ENCODE data around the gene EDDM13. TPM values are rescaled to one million over a fixed set of nuclear protein-coding genes. Genes with fewer than 3 reads are reported as not detected.
"Not testable (repeated sequence)": the region's sequence is repeated elsewhere in the genome, so short reads cannot be mapped to it uniquely, and the experiment has no call there.

EDDM13 gene
- total RNA-seq, 1 experiment from 2014 or later: not detected

DNA sequence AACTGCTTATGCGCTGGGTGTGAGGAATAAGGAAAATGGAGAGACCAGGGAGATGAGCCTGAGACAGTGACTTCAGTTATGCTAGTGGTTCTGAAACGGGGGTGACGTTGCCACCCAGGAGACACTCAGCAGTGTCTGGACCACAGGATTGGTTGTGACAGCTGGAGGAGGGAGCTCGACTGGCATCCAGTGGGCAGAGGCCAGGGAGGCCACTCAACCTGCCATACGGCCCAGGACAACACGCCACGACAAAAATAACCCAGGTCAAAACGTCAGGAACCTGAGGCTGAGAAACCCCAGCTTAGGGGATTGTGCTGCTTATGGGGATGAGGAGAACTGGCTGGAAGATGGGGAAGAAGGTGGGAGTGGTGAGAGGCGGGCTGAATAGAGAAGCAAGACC, 31.7 kb downstream of the EDDM13 start:
- H3K4me1 ChIP-seq (replicated peaks): no peaks in the 10 kb centered on the region
- no peaks in the 10 kb centered on the region for H3K36me3 ChIP-seq
- H3K9me3 ChIP-seq (replicated peaks): no peaks in the 10 kb centered on the region
- no peak for DNase-seq (ENCODE audit: low read depth in 1 of 2, low spot score in 2 of 2)
- no peaks in the 10 kb centered on the region for H3K27me3 ChIP-seq (replicated peaks)
- no peak overlapping the region for H3K27ac ChIP-seq
- H3K4me3 ChIP-seq: no peak overlapping the region

DNA sequence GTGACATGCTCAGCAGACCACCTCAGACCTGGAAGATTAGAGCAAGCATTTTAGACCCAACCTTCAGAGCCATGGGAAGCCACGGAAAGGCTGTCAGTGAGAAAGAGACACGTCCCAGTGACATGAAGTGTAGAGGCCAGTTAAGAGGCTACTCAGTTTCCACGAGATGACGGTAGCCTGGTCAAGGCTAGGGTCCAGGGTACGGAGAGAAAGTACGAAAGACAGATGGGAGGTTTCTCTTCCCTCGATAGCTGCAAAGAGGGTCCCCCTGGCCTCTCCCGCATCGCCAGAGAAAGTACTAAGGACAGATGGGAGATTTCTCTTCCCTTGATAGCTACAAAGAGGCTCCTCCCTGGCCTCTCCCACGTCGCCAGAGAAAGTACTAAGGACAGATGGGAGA, 33.5 kb downstream of the EDDM13 start:
- Histone ChIP-seq H3K4me1 (replicated peaks) (no peaks in the 10 kb centered on the region), H3K27ac (no peak overlapping the region), H3K4me3 (no peak overlapping the region)

DNA sequence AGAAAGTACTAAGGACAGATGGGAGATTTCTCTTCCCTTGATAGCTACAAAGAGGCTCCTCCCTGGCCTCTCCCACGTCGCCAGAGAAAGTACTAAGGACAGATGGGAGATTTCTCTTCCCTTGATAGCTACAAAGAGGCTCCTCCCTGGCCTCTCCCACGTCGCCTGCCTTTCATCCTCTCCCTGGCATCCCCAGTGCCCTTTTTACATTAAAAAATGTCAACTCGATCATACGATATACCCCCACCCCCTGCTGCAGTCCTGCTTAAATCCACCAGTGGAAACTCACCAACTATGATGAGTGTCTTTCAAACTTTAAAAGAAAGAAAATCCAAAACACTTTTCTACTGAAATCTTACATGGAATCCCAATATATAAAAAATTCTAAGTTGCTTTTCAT, 34.5 kb downstream of the EDDM13 start:
- not testable (repeated sequence) for H3K27me3 ChIP-seq (replicated peaks); H3K27ac ChIP-seq; H3K4me3 ChIP-seq; H3K9me3 ChIP-seq (replicated peaks); H3K4me1 ChIP-seq (replicated peaks); H3K36me3 ChIP-seq; DNase-seq (ENCODE audit: low read depth in 1 of 2, low spot score in 2 of 2)

More for the DNA sequence above, 33.5 kb downstream of the EDDM13 start:
- Histone ChIP-seq H3K27me3 (replicated peaks) (no peaks in the 10 kb centered on the region), H3K36me3 (peaks cover 3% of the 10 kb centered on the region), H3K9me3 (replicated peaks) (no peaks in the 10 kb centered on the region)
- DNase-seq (ENCODE audit: low read depth in 1 of 2, low spot score in 2 of 2): no peak

DNA sequence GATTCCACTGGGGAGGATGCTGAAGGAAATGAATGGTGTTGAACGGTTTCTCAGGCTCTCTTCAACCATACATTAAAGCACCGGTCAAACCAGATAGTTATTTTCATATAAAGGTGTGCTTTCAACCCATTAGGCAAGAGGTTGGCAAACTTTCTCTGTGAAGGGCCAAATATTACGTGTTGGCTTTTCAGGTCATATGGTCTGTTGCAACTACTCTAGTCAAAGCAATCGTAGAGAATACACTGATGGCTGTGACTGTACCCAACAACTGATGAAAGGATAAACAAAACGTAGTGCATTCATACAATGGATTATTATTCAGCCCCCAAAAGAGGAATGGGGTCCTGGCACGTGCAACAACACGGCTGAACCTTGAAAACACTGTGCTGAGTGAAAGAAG, 36.2 kb downstream of the EDDM13 start:
- DNase-seq (ENCODE audit: low read depth in 1 of 2, low spot score in 2 of 2): no peak

DNA sequence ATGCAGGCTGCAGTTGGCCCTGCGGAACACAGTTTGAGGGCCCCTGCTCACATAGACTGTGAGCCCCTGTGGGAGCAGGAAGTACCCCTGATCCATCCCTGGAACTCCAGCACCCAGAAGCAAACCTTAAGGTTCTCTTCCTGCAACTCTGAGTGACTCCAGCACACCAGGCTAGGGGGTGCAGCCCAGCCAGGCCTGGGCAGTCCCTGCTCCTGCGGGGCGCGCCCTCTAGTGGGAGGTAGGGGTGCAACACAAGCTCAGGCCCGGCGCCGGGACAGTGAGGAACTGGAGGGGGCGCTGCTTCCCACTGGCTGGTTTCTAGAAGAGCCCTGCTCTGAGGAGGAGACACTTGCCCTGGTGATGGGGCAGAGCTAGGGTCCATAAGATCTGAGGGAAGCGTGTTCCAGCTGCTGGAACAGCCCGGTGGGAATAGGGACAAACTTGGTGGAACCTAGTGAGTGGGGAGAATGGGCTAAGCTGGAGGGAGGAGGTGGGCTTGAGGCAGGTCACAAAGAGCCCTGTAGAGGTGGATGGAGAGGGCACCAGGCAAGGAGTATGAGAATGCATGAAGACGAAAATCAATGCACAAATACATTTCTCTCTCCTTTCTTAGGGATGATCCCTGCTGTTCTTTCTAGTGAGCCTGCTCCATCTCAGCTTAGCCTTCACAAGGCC, 37.1 kb downstream of the EDDM13 start:
- Histone ChIP-seq H3K4me1 (replicated peaks) (no peaks in the 10 kb centered on the region; the same call in 1 of the 2 replicates), H3K4me3 (no peak overlapping the region), H3K9me3 (replicated peaks) (no peaks in the 10 kb centered on the region), H3K27me3 (replicated peaks) (no peaks in the 10 kb centered on the region), H3K36me3 (peaks cover 9% of the 10 kb centered on the region), H3K27ac (no peak overlapping the region)
- peak in 1 of 2 experiments; percentile 27 for DNase-seq (ENCODE audit: low read depth in 1 of 2, low spot score in 2 of 2)

More for the DNA sequence above, 36.2 kb downstream of the EDDM13 start:
- Histone ChIP-seq H3K27me3 (replicated peaks) (no peaks in the 10 kb centered on the region), H3K9me3 (replicated peaks) (no peaks in the 10 kb centered on the region), H3K27ac (no peak overlapping the region), H3K4me3 (no peak overlapping the region), H3K4me1 (replicated peaks) (no peaks in the 10 kb centered on the region; the same call in 1 of the 2 replicates), H3K36me3 (peaks cover 9% of the 10 kb centered on the region)

DNA sequence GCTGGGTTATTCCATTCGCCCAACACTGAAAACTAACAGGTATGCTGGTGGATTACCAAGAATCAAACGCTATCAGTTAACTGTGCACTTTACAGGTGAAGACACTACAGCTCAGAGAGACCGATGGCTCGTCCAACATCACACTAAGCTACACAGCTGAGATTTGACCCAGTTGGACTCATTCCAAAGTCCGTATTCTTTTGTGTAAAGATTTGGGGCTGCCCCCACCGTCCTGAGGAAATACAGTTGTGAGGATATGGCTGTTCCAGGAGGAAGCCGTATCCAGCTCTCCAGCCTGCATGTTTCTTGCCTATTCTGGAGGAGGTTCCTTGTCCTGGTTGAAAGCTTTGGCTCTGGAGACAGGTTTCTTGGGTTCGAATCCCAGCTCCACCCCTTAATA, 37.9 kb downstream of the EDDM13 start:
- no peak overlapping the region for H3K27ac ChIP-seq
- H3K4me1 ChIP-seq (replicated peaks): peaks cover 2% of the 10 kb centered on the region
- peaks cover 9% of the 10 kb centered on the region for H3K36me3 ChIP-seq
- no peaks in the 10 kb centered on the region for H3K27me3 ChIP-seq (replicated peaks)
- DNase-seq (ENCODE audit: low read depth in 1 of 2, low spot score in 2 of 2): peak in 1 of 2 experiments; percentile 16
- H3K9me3 ChIP-seq (replicated peaks): no peaks in the 10 kb centered on the region
- H3K4me3 ChIP-seq: no peak overlapping the region

DNA sequence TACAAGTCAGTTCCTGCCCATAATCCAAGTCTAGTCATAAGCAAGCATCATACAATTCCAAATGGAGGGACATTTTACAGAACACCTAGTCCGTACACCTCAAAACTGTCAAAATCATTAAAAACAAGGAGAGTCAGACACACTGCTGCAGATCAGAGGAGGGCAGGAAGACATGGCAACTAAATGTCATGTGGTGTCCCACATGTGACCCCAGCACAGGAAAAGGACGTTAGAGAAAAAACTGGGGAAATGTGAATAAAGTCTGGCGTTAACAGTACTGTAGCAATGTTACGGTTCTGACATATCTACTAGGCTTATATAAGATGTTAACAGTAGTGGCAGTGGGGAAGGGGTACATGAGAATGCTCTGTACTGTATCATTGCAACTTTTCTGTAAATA, 39.8 kb downstream of the EDDM13 start:
- DNase-seq (ENCODE audit: low read depth in 1 of 2, low spot score in 2 of 2): no peak
- Histone ChIP-seq H3K27me3 (replicated peaks) (no peaks in the 10 kb centered on the region), H3K4me3 (no peak overlapping the region), H3K36me3 (peaks cover 9% of the 10 kb centered on the region), H3K9me3 (replicated peaks) (no peaks in the 10 kb centered on the region), H3K4me1 (replicated peaks) (peaks cover 5% of the 10 kb centered on the region), H3K27ac (no peak overlapping the region)

DNA sequence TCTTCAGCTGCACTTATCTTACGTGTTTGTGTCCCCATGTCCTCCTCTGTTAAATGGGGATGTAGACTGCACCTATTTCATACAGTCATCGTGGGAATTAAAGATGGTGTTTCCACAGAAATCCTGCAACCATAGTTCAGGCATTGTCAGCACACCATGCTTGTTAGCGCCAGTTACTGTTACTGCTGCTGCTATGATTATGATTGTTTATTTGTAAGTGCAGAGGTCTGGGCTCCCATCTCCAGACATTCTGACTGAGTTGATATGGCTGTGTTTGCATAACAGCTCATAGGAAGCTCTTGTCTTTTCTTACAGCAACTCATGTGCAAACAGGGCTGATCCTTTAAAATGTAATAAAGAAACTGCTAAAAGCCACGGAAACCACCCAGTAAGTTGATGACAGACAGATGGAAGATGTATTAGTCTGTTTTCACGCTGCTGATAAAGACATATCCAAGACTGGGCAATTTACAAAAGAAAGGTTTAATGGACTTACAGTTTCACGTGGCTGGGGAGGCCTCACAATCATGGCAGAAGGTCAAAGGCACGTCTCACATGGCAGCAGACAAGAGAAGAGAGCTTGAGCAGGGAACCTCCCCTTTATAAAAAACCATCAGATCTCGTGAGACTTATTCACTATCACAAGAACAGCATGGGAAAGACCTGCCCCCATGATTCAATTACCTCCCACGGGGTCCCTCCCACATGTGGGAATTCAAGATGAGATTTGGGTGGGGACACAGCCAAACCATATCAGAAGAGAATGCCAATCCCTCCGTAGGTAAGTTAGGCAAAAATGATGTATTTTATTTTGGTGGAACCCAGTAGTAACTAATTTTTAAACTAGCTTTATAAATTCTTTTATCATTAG, 40.5 kb downstream of the EDDM13 start:
- no peak overlapping the region for H3K27ac ChIP-seq

DNA sequence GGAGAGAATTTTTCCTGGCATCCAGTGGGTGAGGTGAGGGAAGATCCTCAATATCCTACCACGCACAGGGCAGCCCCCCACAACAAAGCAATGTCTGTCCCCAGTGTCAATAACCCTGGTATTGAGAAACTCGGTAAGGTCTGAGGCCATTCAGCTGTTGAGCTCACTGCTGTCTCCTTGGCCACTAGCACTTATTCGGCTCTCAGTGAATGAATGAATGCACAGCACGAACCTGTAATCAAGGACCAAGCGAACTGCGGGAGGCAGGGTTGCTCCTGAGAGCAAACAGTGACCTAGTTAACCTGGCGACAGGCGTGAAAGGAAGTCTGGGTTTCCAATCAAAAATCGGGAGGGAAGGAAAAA, 41.5 kb downstream of the EDDM13 start:
- Histone ChIP-seq H3K4me3 (peak overlapping the region; percentile 63), H3K36me3 (peaks cover 9% of the 10 kb centered on the region), H3K4me1 (replicated peaks) (peaks cover 5% of the 10 kb centered on the region), H3K27ac (peak overlapping the region; percentile 99), H3K27me3 (replicated peaks) (no peaks in the 10 kb centered on the region), H3K9me3 (replicated peaks) (no peaks in the 10 kb centered on the region)
- DNase-seq (ENCODE audit: low read depth in 1 of 2, low spot score in 2 of 2): no peak

More for the DNA sequence above, 40.5 kb downstream of the EDDM13 start:
- no peak for DNase-seq (ENCODE audit: low read depth in 1 of 2, low spot score in 2 of 2)
- Histone ChIP-seq H3K9me3 (replicated peaks) (no peaks in the 10 kb centered on the region), H3K4me1 (replicated peaks) (peaks cover 5% of the 10 kb centered on the region), H3K27me3 (replicated peaks) (no peaks in the 10 kb centered on the region), H3K36me3 (peaks cover 9% of the 10 kb centered on the region), H3K4me3 (no peak overlapping the region)

DNA sequence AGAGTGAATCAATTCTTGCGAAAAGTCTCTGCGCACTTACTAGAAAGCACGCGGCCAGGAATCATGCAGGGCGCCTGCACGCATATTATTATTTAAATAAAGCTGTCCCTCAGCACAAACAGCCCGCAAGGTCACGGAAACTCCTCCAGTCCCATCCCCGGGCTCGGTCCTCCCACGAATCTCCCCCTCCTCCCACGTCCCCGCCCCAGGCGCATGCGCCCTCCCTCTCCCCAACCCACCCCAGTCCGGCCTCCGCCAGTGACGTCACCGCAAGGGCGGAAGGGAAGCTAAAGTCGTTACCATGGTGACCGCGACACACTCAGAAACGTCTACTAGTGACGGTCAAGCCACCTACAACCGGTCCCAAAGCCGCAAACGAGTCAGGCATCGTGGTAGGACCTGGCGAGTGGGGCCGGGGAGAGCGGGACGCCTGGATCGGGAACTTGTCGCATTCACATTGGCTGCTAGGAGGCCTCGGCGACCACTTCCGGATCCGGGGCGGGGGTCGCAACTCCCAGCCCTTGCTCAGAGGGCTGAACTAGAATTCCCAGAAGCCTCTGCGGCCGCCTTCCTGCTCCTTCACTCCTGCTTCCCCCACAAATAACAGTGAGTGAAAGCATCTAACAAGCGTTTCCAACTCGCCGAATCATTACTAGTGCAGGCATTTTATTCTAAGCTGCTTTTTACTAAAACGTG, 42.0 kb downstream of the EDDM13 start, which contains the start of gene ZSCAN5A:
Gene ZSCAN5A (minus strand): TSS at position 459 of the 696 bp plus-strand sequence. CDS start 89,793 bp downstream, outside the sequence.
- H3K4me3 ChIP-seq: peak within 1 kb of the TSS; percentile 63
- H3K4me1 ChIP-seq (replicated peaks): peaks cover 5% of the 10 kb centered on the region
- H3K9me3 ChIP-seq (replicated peaks): no peaks in the 10 kb centered on the region
- H3K27ac ChIP-seq: peak within 1 kb of the TSS; percentile 99
- H3K27me3 ChIP-seq (replicated peaks): no peaks in the 10 kb centered on the region
- H3K36me3 ChIP-seq: peaks cover 7% of the 10 kb centered on the region
- peak; percentile 96 to 100 for DNase-seq (ENCODE audit: low read depth in 1 of 2, low spot score in 2 of 2)

DNA sequence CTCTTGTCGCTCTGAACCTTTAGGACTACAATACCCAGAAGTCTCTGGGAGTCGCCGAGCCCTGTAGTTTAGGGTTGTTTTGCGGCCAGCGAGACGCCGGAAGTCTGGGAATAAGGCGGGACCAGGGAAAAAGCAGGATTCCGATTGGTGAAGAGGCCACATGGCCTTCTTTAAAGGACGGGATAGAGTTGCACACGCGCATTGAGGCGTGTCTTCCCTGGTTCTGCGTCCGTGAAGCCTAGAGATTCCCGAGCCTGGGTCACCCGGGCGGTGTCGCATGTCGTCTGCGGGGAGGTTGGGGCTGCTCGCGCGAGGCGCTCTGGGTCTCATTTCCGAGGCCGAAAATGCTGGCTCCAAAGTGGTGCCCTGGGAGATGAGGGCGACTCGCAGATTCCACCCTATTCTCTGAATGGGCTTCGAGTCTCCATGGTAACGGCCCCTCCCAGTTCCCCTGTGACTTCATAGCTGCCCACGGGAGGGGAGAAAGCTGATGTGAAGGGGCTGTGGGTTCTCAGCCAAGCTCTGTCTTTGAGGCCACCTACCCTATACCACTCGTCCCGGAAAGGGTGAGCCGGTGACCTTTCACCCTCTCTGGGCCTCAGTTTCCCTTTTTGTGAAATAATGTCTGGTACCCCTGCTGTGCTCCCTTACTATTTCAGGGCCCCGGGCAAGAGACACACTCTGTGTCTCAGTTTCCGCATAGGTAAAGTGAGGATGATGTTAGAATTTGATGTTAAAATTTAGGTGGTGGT, 42.7 kb downstream of the EDDM13 start:
- Histone ChIP-seq H3K36me3 (peaks cover 5% of the 10 kb centered on the region), H3K4me3 (peak overlapping the region; percentile 63), H3K9me3 (replicated peaks) (no peaks in the 10 kb centered on the region; the same call in 1 of the 2 replicates), H3K27me3 (replicated peaks) (no peaks in the 10 kb centered on the region), H3K4me1 (replicated peaks) (peaks cover 5% of the 10 kb centered on the region), H3K27ac (peak overlapping the region; percentile 99)
- DNase-seq (ENCODE audit: low read depth in 1 of 2, low spot score in 2 of 2): peak; percentile 96 to 99

DNA sequence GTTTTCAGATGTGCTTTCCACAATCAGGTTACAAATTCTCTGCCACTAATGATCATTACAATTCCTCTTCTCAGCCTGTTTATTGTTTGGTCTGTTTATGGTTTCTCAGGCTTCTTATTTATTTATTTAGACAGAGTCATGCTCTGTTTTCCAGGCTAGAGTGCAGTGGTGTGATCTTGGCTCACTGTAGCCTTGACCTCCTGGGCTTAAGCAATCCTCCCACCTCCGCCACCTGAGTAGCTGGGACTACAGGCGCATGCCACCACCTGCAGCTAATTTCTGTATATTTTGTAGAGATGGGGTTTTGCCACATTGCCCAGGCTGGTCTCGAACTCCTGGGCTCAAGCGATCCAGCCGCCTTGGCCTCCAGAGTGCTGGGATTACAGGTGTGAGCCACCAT, 44.2 kb downstream of the EDDM13 start:
- DNase-seq (ENCODE audit: low read depth in 1 of 2, low spot score in 2 of 2): no peak
- Histone ChIP-seq H3K36me3 (peaks cover 5% of the 10 kb centered on the region), H3K27me3 (replicated peaks) (no peaks in the 10 kb centered on the region), H3K9me3 (replicated peaks) (no peaks in the 10 kb centered on the region; the same call in 1 of the 2 replicates), H3K4me1 (replicated peaks) (peaks cover 5% of the 10 kb centered on the region), H3K4me3 (no peak overlapping the region), H3K27ac (no peak overlapping the region)

DNA sequence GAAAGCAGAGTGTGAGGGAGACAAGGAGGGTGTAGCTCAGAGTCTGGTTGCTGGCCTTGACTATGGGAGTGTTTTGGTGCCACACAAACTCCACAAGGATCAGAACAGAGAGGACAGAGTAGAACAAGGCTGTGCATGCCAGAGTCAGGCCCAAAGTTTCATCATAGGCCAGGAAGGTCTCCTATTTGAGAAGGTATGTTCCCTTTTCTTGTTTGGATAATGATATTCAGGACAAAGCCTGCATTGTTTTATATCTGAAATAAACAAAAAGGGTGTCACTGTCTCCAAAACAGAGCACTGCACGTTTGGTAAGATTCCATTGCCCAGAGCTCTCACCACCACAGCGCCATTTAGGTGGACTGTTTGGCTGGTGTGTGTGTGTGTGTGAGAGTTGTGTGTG, 45.2 kb downstream of the EDDM13 start:
- Histone ChIP-seq H3K4me3 (no peak overlapping the region), H3K36me3 (no peaks in the 10 kb centered on the region; the same call in 1 of the 2 replicates), H3K4me1 (replicated peaks) (peaks cover 5% of the 10 kb centered on the region), H3K27me3 (replicated peaks) (no peaks in the 10 kb centered on the region), H3K9me3 (replicated peaks) (no peaks in the 10 kb centered on the region; the same call in 1 of the 2 replicates), H3K27ac (no peak overlapping the region)
- DNase-seq (ENCODE audit: low read depth in 1 of 2, low spot score in 2 of 2): no peak
